Measurements from ENCODE around the gene C1QA. TPM values are rescaled to one million over a fixed set of nuclear protein-coding genes. Genes with fewer than 3 reads are reported as not detected.

C1QA gene
- total and polyA plus RNA-seq, 10 of the 15 experiments (the other 5 are each of a cell fraction or from before 2014, with no cell fraction given): 0.59 TPM; not detected in 9

GRCh38 chr1:22616571-22616970 is 19.9 kb upstream of the C1QA start:
- ATAC-seq (no peak), FAIRE-seq (no peak), DNase-seq (ENCODE audit: low read depth, low spot score) (no peak)
- H3K9me3 ChIP-seq (replicated peaks; ENCODE audit: control insufficient read depth, insufficient read depth, low read length): no peaks in the 10 kb centered on the region
- H3K27me3 ChIP-seq (replicated peaks in 1 of 2; ENCODE audit: control insufficient read depth in 2 of 2, insufficient read depth in 2 of 2, low read length in 1 of 2): peaks cover 0 to 3% of the 10 kb centered on the region in 2 experiments; a peak in 3 of 4 replicates
- TF ChIP-seq ESRRA (IDR thresholded peaks at IDR 0.05; ENCODE audit: low read length) (no peak), SIN3A (IDR thresholded peaks at IDR 0.05; ENCODE audit: low read depth, low read length) (no peak), SREBF2 (IDR thresholded peaks at IDR 0.05; ENCODE audit: low read length) (no peak), CBFB (IDR thresholded peaks at IDR 0.05; ENCODE audit: low read depth) (no peak), MXI1 (IDR thresholded peaks at IDR 0.05; ENCODE audit: low read depth, low read length) (no peak), BHLHE40 (IDR thresholded peaks at IDR 0.05; ENCODE audit: borderline replicate concordance in 1 of 2, low read depth in 2 of 2, low read length in 1 of 2) (no peak), ELK1 (IDR thresholded peaks at IDR 0.05; ENCODE audit: low read depth, low read length) (no peak), ZNF24 (IDR thresholded peaks at IDR 0.05) (no peak), TCF7 (IDR thresholded peaks at IDR 0.05; ENCODE audit: borderline replicate concordance) (no peak), IKZF1 (conservative IDR thresholded peaks at IDR 0.05) (no peak), NFXL1 (IDR thresholded peaks at IDR 0.05; ENCODE audit: borderline replicate concordance) (no peak), NBN (IDR thresholded peaks at IDR 0.05) (no peak), E2F4 (IDR thresholded peaks at IDR 0.05; ENCODE audit: low read depth, low read length) (no peak), SMC3 (IDR thresholded peaks at IDR 0.05; ENCODE audit: borderline replicate concordance, low read length) (no peak), YY1 (IDR thresholded peaks at IDR 0.05; ENCODE audit: low read depth, low read length) (no peak), NRF1 (conservative IDR thresholded peaks at IDR 0.05; ENCODE audit: low read depth, low read length) (no peak)
- H3K4me3 ChIP-seq: no peak overlapping the region
- intact Hi-C loops (cut with micrococcal nuclease; ENCODE audit: unreplicated experiment) (no loop called here), in situ Hi-C loops (cut with MboI) (no loop called here)
- H3K9ac ChIP-seq (ENCODE audit: control insufficient read depth, insufficient read depth, low read length): no peak overlapping the region
- no peak overlapping the region for H2AFZ ChIP-seq (ENCODE audit: control insufficient read depth, low read depth, low read length)
- POLR2A ChIA-PET: no interaction called here
- no peaks in the 10 kb centered on the region; the same call in 1 of the 2 replicates for H4K20me1 ChIP-seq (ENCODE audit: control insufficient read depth, insufficient read depth)
- BruUV-seq (replicated peaks): no TSS peak
- SMC1A ChIA-PET (ENCODE audit: uncharacterized antibody, unreplicated experiment): no interaction called here
- H3K79me2 ChIP-seq (ENCODE audit: control insufficient read depth, insufficient read depth, low read length): no peaks in the 10 kb centered on the region
- under 1% methylated on average over 11 of the region's 11 CpGs for WGBS (ENCODE audit: insufficient coverage, insufficient replicate concordance, low lambda C conversion rate, missing lambda C conversion rate)
- no peaks in the 10 kb centered on the region for H3K36me3 ChIP-seq (ENCODE audit: control insufficient read depth in 2 of 2, insufficient read depth in 2 of 2, low read length in 1 of 2)
- no peak overlapping the region for H3K4me2 ChIP-seq (ENCODE audit: control insufficient read depth, insufficient read depth)
- H3K4me1 ChIP-seq (ENCODE audit: control insufficient read depth, insufficient read depth, low read length): no peaks in the 10 kb centered on the region
- CTCF ChIA-PET: no interaction called here
- H3K27ac ChIP-seq (ENCODE audit: control insufficient read depth, insufficient read depth): no peak overlapping the region
- RAD21 ChIA-PET (ENCODE audit: unreplicated experiment): no interaction called here
